GM18505 (cell line): Measurements from ENCODE around the gene COPZ1.

Experiments used
- ATAC-seq: cut with Tn5 transposase; IDR thresholded peaks from one replicate; pipeline ENCODE4 v1.9.1; 2021; ENCODE audit not compliant: unreplicated experiment
- POLR2A ChIP-seq: IDR thresholded peaks from 4 replicates; pipeline ENCODE4 v1.6.1; 2011; ENCODE audit warnings: borderline replicate concordance; ENCODE audit not compliant: insufficient read depth, insufficient read length; ENCODE audit errors: extremely low read depth

The COPZ1 gene

DNA sequence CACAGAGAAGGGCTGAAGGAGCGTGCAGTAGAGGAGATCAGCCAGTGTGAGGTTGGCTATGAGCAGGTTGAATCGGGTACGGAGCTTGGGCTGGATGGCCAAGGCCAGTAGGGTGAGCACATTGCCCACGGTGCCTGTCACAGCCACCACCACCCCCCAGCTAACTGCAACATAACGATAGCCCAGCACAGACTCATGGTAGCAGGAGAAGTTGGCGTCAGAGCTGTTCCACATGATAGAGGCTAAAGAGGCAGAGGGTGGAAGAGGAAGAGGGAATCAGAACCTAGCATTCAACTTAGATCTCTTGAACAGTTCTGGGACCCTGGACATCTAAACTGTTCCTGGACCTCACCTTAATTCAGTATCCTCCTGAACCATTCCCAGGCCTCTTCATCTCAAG, 38.7 kb downstream of the COPZ1 start:
- ATAC-seq = no peak

DNA sequence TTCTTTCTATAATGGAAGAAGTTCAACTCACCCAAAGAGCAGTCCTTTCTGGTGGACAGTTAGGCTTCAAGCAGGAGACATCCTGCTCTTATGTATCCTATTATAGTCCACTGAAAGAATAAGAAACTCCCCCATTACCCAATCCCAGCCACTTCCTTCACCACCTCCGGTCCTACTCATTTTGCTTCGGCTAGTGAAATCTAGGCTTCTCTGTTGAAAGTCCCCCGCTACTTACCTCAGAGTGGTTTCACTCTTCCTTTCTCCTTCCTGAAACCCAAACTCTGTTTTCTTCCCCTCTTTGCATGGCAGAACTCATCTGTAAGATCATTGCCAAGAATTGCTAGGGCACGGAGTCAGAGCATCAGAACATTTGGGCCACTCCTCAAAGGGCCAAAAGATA, 39.5 kb downstream of the COPZ1 start, which contains the start of gene GPR84:
Gene GPR84 (minus strand): TSS at position 74 of the 400 bp plus-strand sequence. CDS start 635 bp downstream, outside the sequence.
- TF ChIP-seq POLR2A = no peak
- no peak for ATAC-seq

More for the DNA sequence above, 38.7 kb downstream of the COPZ1 start:
- TF ChIP-seq POLR2A = no peak

GRCh38 chr12:54368025-54368708, 43.2 kb downstream of the COPZ1 start:
- no peak for TF ChIP-seq POLR2A
- no peak for ATAC-seq

- peak; percentile 19 for TF ChIP-seq POLR2A
- ATAC-seq = peak; percentile 60
These were observed 44.0 kb downstream of the COPZ1 start for GRCh38 chr12:54368709-54369596.

GRCh38 chr12:54369597-54370131, 44.7 kb downstream of the COPZ1 start:
- no peak for ATAC-seq
- TF ChIP-seq POLR2A = no peak

DNA sequence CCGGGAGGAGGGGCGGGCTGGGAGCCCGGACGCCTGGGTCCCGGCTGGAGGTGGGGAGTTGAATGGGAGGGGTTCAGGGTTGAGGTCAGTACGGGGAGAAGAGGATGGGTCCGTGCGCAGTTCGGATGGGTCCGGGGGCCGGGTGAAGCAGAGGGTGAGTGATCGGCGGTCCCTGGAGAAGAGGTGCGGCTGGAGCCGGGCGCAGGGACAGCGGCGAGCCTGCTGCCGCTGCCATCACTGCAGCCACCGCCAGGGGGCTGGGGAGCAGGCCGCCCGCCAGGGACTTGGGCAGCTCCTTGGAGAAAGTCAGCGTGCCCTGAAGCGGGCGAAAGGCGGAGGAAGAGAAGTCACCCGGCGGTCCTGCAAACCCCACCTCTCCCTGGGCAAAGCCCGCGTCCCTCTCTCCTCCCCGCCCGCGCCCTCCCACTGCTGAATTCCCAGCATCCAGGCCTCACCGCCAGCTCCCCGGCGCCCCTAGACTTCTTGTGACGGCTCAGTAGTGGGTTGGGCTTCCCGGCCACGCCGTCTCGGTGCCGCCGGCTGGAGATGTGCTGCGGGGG, 45.3 kb downstream of the COPZ1 start:
- ATAC-seq = peak; percentile 44
- no peak for TF ChIP-seq POLR2A

DNA sequence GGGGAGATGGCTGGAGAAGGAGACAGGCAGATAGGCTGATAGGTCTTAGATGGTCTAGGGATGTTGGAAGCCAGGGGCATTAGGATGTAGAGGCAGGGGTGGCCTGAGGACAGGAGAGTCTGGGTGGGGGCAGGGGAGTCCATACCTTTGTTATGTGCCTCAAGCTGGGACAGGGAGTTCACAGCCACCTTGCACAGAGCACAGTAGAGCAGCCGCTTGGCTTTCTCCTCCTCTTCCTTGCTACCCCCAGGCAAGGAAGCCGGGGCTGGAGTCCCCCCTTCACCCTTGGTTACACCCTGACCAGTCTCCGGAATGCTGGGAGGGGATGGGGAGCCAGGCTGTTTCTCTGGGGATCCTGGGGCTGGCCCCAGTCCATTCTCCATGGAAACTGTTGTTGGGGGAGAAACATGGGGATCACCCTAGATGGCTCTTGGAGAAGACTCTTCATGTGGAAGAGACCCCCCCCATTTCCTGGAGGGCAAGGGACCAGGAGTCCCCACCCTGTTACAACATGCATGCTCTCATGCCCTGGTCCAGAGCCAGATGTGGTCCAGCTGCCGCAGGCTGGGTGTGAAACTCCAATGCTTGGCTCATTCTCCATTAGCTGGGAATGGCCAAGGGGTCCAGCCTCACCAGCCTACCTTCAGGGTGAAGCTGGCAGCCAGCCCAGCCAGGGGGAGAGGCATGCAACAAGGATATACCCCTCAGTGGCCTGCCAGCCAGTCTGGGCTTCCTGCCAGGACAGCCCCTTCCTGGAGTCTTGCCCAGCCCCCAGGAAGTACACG, 46.6 kb downstream of the COPZ1 start:
- ATAC-seq = no peak
- TF ChIP-seq POLR2A = no peak

GRCh38 chr12:54372113-54372806, 47.3 kb downstream of the COPZ1 start:
- no peak for TF ChIP-seq POLR2A
- no peak for ATAC-seq

DNA sequence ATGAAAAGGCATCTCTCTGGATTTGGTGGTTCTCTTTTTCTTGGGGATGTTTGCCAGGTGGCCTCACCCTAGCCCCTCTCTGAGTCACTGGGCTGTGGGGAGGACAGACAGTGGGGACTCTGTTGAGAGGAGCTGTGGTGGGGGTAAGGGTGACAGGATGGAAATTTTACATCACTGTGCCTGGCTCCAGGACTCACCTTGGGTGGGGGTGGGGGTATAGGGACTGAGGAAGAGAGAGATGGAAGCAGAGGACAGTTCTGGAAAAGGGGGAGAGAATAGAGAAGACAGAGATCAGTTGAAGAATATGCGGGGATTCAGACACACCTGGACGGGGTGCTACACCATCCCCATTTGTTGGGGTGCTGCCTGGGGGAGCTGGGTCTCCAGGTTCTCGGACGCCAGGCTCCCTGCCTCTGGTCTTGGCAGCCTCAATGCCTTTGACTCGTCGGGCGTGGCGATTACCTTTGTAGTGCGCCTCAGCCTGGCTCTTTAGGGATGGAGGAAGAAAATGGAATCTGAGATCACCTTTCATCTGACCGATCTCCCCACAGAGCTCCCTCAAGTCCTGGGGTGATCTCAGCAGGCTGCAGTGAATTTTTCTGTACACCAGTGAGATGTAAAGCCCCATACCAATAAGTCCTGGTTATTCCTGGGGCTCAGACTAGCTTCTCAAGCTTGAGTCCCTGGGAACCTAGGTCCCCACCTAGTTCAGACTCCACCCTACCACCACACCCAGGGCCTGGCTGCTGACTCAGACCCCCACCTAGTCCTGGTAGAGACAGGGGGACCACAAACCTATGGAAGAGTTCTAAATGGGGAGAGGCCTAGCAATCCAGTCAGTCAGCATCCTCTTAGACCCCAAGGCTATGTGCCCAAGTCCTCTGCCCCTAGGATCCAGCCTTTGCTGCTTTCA, 49.0 kb downstream of the COPZ1 start:
- no peak for TF ChIP-seq POLR2A
- no peak for ATAC-seq

DNA sequence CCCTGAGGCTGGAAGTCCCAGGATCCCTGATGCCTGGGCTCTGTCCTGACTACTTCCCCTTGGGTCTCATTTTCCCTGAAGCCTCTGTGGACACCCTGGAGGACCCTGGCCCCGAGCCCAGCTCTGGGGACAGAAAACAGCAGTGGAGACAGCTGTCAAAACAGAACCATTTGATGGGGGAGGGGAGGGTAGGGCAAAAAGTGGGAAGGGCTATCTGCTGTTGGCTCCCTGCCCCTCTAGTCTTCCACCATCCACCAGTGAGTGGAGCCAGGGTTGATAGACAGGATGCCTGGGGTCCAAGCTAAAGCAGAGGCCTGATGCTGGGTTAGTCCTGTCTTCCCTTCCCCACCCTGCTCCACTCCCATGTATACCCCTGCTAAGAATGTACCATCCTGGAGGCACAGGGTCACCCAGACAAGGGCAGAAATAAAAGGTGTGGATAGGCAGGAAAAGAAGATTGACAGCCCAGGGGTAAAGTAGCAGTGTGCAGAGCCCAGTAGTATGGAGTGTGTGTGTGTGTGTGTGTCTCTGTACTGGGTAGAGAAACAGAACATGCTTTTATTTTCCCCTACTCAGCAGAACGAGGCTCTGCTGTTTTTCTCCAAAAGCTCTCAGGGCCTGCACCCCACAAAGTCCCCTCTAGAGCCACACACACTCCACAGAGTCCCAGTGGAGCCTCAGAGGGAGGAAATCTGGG, 49.8 kb downstream of the COPZ1 start:
- TF ChIP-seq POLR2A = no peak
- ATAC-seq = no peak

DNA sequence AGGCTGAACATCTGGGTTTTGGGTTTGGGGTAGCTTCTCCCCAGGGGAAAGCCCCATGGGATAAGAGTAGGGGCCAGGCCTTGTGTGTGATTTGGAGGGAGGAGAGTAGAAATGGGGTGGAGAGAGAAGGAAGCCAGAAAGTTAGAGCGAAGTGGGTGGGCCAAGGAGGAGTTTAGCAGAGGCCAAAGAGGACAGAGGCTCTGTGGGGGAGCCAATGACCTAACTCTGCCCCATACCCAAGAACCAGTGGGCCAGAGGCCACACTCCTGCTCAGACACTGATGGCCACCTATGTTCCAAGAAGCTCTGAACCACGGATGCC, 50.3 kb downstream of the COPZ1 start:
- no peak for ATAC-seq
- TF ChIP-seq POLR2A = no peak

GRCh38 chr12:54376596-54376995, 51.7 kb downstream of the COPZ1 start:
- no peak for TF ChIP-seq POLR2A
- no peak for ATAC-seq

DNA sequence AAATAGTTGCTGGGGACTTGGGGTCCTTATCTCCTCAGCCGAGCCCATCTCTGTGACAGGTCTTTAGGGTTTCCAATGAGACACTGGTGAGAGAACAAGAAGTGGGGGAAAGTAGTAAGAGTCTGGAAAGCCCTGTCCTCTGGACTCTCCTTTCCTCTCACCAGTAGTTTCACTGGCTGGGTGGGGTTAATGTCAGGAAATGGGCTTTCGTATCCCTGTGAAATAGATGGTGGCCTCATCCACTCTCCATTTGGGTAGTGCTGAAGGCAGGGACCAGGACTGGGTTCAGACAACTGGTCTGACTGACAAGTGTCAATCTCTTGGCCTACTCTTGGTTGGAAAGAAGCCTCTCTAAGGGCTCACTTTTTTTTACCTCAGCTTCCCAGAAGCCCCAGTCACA, 52.1 kb downstream of the COPZ1 start:
- ATAC-seq = no peak
- no peak for TF ChIP-seq POLR2A
